Endothelial cell of umbilical vein (primary cell): ENCODE results near the gene PRKAA1. TPM values are rescaled to one million over a fixed set of nuclear protein-coding genes. Genes with fewer than 3 reads are reported as not detected.

Experiments used
- BruUV-seq: library from RNA; stranded (reverse); fragments of 400-500 nt; replicated peaks from 2 replicates; lab custom pipeline; 2021; lab: Mats Ljungman, UMichigan
- CTCF ChIA-PET: fragments of 300-600, 350-600 bp; sonication (Branson Sonifier 250); formaldehyde crosslinking; loops from one replicate; lab custom pipeline; 2021; ENCODE audit warnings: antibody characterized with exemption, inconsistent platforms; lab: Charles Lee
- POLR2A ChIA-PET: fragments of 300-600, 350-600 bp; sonication (Branson Sonifier 250); formaldehyde crosslinking; loops from one replicate; lab custom pipeline; 2021; ENCODE audit warnings: antibody characterized with exemption, inconsistent platforms; lab: Charles Lee
- DNase-seq: peaks from one replicate; pipeline ENCODE4 v3.0.0-alpha.2; 2011; ENCODE audit warnings: low read depth, low spot score
- FAIRE-seq: peaks from 2 replicates; lab custom pipeline; 2011; peaks lifted over from hg19 to GRCh38; lab: Jason Lieb, UNC
- H2AFZ ChIP-seq: 2 replicates; pipeline ENCODE4 v1.6.0; 2012; ENCODE audit warnings: low read depth, low read length, control low read depth, inconsistent platforms
- H3K27ac ChIP-seq: 2 replicates; pipeline ENCODE4 v1.5.1; 2011; ENCODE audit warnings: low read depth, mild to moderate bottlenecking, control low read depth, low read length, moderate library complexity; ENCODE audit not compliant: insufficient read depth
- H3K27me3 ChIP-seq, 2 experiments: 2 replicates each; pipeline versions ENCODE4 v1.6.0 to v1.6.1; 2011; ENCODE audit warnings: low read length in 2 of 2, mixed read lengths in 1 of 2; ENCODE audit not compliant: control insufficient read depth in 2 of 2, insufficient read depth in 2 of 2
- H3K36me3 ChIP-seq, 2 experiments: 2 replicates in 1 of 2; 3 replicates in 1 of 2; pipeline ENCODE4 v1.5.1; 2011; ENCODE audit warnings: low read length in 2 of 2, mild to moderate bottlenecking in 1 of 2, moderate library complexity in 1 of 2; ENCODE audit not compliant: control insufficient read depth in 2 of 2, insufficient read depth in 2 of 2; ENCODE audit errors: extremely low read depth in 1 of 2
- H3K4me1 ChIP-seq: 3 replicates; pipeline ENCODE4 v1.5.1; 2011; ENCODE audit warnings: mild to moderate bottlenecking, low read length; ENCODE audit not compliant: control insufficient read depth, insufficient read depth; ENCODE audit errors: extremely low read depth
- H3K4me2 ChIP-seq: 2 replicates; pipeline ENCODE4 v1.6.1; 2011; ENCODE audit warnings: low read length, control low read depth, mixed read lengths; ENCODE audit not compliant: insufficient read depth
- H3K4me3 ChIP-seq, 3 experiments: fragments of 200-600 bp in 1 of 3; sonication (generic), shearing (Covaris generic) in 1 of 3; replicated peaks in 1 of 3; 2 replicates each; pipeline ENCODE4 v1.5.1; 2011 to 2016; ENCODE audit warnings: control low read depth in 3 of 3, low read length in 3 of 3, mild to moderate bottlenecking in 2 of 3, inconsistent platforms in 1 of 3, low read depth in 1 of 3, moderate library complexity in 1 of 3; ENCODE audit not compliant: insufficient read depth in 1 of 3
- H3K79me2 ChIP-seq: 2 replicates; pipeline ENCODE4 v1.6.0; 2012; ENCODE audit warnings: low read length, inconsistent platforms; ENCODE audit not compliant: control insufficient read depth, insufficient read depth
- H3K9ac ChIP-seq: replicated peaks from 2 replicates; pipeline ENCODE3; 2011; ENCODE audit warnings: low read length, control low read depth; ENCODE audit not compliant: insufficient read depth; ENCODE audit errors: extremely low read depth
- H3K9me1 ChIP-seq: replicated peaks from 3 replicates; pipeline ENCODE4 v1.6.0; 2011; ENCODE audit warnings: mild to moderate bottlenecking, low read length; ENCODE audit not compliant: control insufficient read depth, insufficient read depth; ENCODE audit errors: extremely low read depth
- H3K9me3 ChIP-seq: replicated peaks from 2 replicates; pipeline ENCODE4 v1.5.1; 2012; ENCODE audit warnings: low read length, inconsistent platforms; ENCODE audit not compliant: control insufficient read depth, insufficient read depth
- H4K20me1 ChIP-seq: replicated peaks from 2 replicates; pipeline ENCODE3; 2011; ENCODE audit warnings: mild to moderate bottlenecking, low read length; ENCODE audit not compliant: control insufficient read depth, insufficient read depth; ENCODE audit errors: extremely low read depth
- CTCF ChIP-seq, 2 donors: IDR thresholded peaks; 1 replicate in 1 of 2; 2 replicates in 1 of 2; pipeline ENCODE4 v1.5.1; 2011; ENCODE audit warnings: low read length in 2 of 2, mild to moderate bottlenecking in 2 of 2, moderate library complexity in 2 of 2, control low read depth in 1 of 2, inconsistent platforms in 1 of 2, low read depth in 1 of 2; ENCODE audit not compliant: insufficient read depth in 1 of 2; ENCODE audit errors: extremely low read depth in 1 of 2
- EZH2 ChIP-seq: IDR thresholded peaks from 2 replicates; pipeline ENCODE4 v1.6.1; 2012; ENCODE audit warnings: borderline replicate concordance, low read depth, mild to moderate bottlenecking, moderate library complexity, low read length, inconsistent platforms; ENCODE audit not compliant: severe bottlenecking
- FOS ChIP-seq: IDR thresholded peaks from 2 replicates; pipeline ENCODE4 v1.6.1; 2011; ENCODE audit warnings: mild to moderate bottlenecking, low read length, moderate library complexity, borderline replicate concordance; ENCODE audit not compliant: insufficient read depth
- GATA2 ChIP-seq: IDR thresholded peaks from 2 replicates; pipeline ENCODE4 v1.7.0; 2011; ENCODE audit warnings: low read depth, mild to moderate bottlenecking, moderate library complexity, mixed read lengths, low read length; ENCODE audit not compliant: insufficient read length, insufficient read depth
- JUN ChIP-seq: IDR thresholded peaks from 2 replicates; pipeline ENCODE4 v1.6.1; 2011; ENCODE audit warnings: borderline replicate concordance, low read depth; ENCODE audit not compliant: insufficient read length, insufficient read depth
- MAX ChIP-seq: IDR thresholded peaks from 2 replicates; pipeline ENCODE4 v1.6.1; 2011; ENCODE audit not compliant: insufficient read depth, insufficient read length
- MYC ChIP-seq: IDR thresholded peaks from one replicate; pipeline ENCODE4 v1.6.1; 2011; ENCODE audit warnings: mild to moderate bottlenecking, low read depth, low read length
- POLR2A ChIP-seq: IDR thresholded peaks from 2 replicates; pipeline ENCODE4 v1.6.1; 2012; ENCODE audit warnings: low read depth, mild to moderate bottlenecking, control low read depth, low read length
- POLR2AphosphoS5 ChIP-seq: IDR thresholded peaks from 2 replicates; pipeline ENCODE4 v1.6.1; 2012; ENCODE audit warnings: low read depth, mild to moderate bottlenecking, control low read depth, low read length, moderate library complexity; ENCODE audit not compliant: insufficient read depth
- dilution Hi-C: fragments of 300-500 bp; cut with MboI; formaldehyde crosslinking; loops from one replicate; pipeline ENCODE4 v1.15.0; 2019; ENCODE audit warnings: low sequenced_read_pairs; ENCODE audit not compliant: extremely low pct_ligation_motif_present
- intact Hi-C: fragments of 100-400 bp; cut with micrococcal nuclease; formaldehyde crosslinking; loops from one replicate; pipeline ENCODE4 v1.10.0; 2022
- polyA plus RNA-seq, 4 experiments: library from polyadenylated mRNA; depleted of rRNA in 3 of 4; stranded (reverse) in 3 of 4; unstranded in 1 of 4; fragments of >200 nt; gene quantifications; 2 replicates each; pipeline versions ENCODE4 v1.2.1 to v1.2.3, GENCODE V29; 2011 to 2012; ENCODE audit warnings: missing spikeins in 1 of 4
- total RNA-seq: library from RNA; stranded (reverse); gene quantifications from 2 replicates; pipeline ENCODE4 v1.2.3, GENCODE V29; 2021

PRKAA1 gene
- total and polyA plus RNA-seq, 2 donors (not counting 3 experiments of a cell fraction or from before 2014, with no cell fraction given), result 37.0 to 83.5 TPM

- dilution Hi-C loops, result no loop called here
- BruUV-seq, result no TSS peak
- Histone ChIP-seq H4K20me1 (peaks cover 6% of the 10 kb centered on the region), H3K4me2 (no peak overlapping the region), H3K9me3 (no peaks in the 10 kb centered on the region), H3K9me1 (no peaks in the 10 kb centered on the region), H3K27me3 (no peaks in the 10 kb centered on the region), H3K27ac (no peak overlapping the region), H3K4me1 (no peaks in the 10 kb centered on the region), H3K79me2 (peaks cover 40% of the 10 kb centered on the region), H3K9ac (no peak overlapping the region), H2AFZ (no peak overlapping the region), H3K36me3 (peaks cover 5 to 23% of the 10 kb centered on the region in 2 experiments), H3K4me3 (no peak overlapping the region)
- TF ChIP-seq POLR2A, result no peak
- no peak for TF ChIP-seq MYC
- no peak for TF ChIP-seq JUN
- no peak for TF ChIP-seq CTCF (IDR thresholded peaks at IDR 0.05; ENCODE audit: extremely low read depth in 1 of 2, insufficient read depth in 1 of 2, low read depth in 1 of 2, low read length in 2 of 2)
- no peak for TF ChIP-seq POLR2AphosphoS5
- no peak for TF ChIP-seq GATA2
- TF ChIP-seq FOS, result no peak
- TF ChIP-seq MAX, result no peak
- TF ChIP-seq EZH2, result no peak
- FAIRE-seq, result no peak
- DNase-seq, result no peak
- ChIA-PET POLR2A (no interaction called here), CTCF (interaction anchor here (1.0 to 2.0 kb wide), 3 partner anchors 16 to 47 kb away, joined by 3 to 7 read pairs (median 3); partner anchors contain the start of gene PRKAA1)
- intact Hi-C loops, result loop anchor here (2.0 kb wide), 1 partner anchor 22 kb away; no protein-coding TSS in a partner anchor
Measured at GRCh38 chr5:40775085-40775845, 22.9 kb downstream of the PRKAA1 start.
